Prostate gland (tissue), 2 donors: ENCODE data around the gene PIPOX.

Source experiments
- POLR2AphosphoS5 ChIP-seq: sonication (generic); formaldehyde crosslinking; IDR thresholded peaks from one replicate; pipeline ENCODE4 v1.6.1; 2017; ENCODE audit warnings: antibody characterized with exemption
- TF ChIP-seq, protein P1 (sequence below), 4 experiments: fragments of 200-600 bp in 2 of 4; fragments of 450-650 bp in 2 of 4; sonication (generic) in 2 of 4; IDR thresholded peaks; 1 replicate in 3 of 4; 2 replicates in 1 of 4; pipeline ENCODE4 v1.5.1; 2016 to 2019; ENCODE audit warnings: antibody characterized with exemption in 4 of 4, mild to moderate bottlenecking in 2 of 4, moderate library complexity in 2 of 4

DNA sequence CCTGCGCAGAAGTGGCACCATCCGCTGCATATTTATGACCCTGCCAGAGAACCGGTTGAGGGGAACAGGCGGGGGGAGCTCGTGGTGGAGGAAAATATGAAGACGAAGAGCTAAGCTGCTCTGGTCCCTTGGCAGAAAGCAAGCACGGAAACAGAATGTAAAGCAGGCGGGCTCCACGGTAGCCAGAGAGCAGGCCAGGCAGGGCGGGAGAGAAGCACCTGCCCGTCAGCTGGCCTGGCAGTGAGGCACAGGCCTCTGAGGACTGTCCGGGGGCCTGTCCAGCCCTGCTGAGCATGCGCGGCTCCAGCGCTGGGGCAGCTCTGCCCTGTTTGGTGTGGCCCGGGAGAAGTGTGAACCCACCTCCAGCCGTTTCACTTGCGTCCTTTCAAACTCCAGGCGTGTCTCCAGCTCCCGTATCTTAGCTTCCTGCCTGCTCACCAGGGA is 46.7 kb downstream of the PIPOX start:
- TF ChIP-seq, protein P1, sequence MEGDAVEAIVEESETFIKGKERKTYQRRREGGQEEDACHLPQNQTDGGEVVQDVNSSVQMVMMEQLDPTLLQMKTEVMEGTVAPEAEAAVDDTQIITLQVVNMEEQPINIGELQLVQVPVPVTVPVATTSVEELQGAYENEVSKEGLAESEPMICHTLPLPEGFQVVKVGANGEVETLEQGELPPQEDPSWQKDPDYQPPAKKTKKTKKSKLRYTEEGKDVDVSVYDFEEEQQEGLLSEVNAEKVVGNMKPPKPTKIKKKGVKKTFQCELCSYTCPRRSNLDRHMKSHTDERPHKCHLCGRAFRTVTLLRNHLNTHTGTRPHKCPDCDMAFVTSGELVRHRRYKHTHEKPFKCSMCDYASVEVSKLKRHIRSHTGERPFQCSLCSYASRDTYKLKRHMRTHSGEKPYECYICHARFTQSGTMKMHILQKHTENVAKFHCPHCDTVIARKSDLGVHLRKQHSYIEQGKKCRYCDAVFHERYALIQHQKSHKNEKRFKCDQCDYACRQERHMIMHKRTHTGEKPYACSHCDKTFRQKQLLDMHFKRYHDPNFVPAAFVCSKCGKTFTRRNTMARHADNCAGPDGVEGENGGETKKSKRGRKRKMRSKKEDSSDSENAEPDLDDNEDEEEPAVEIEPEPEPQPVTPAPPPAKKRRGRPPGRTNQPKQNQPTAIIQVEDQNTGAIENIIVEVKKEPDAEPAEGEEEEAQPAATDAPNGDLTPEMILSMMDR (IDR thresholded peaks at IDR 0.05), result no peak
- TF ChIP-seq POLR2AphosphoS5, result no peak
